HG03571 (cell line): ENCODE data around the gene IARS2.
"Not testable (repeated sequence)": the region's sequence is repeated elsewhere in the genome, so short reads cannot be mapped to it uniquely, and the experiment has no call there.

ENCODE experiments used
- ATAC-seq: cut with Tn5 transposase; IDR thresholded peaks from one replicate; pipeline ENCODE4 v1.9.1; 2021; ENCODE audit not compliant: unreplicated experiment

Gene IARS2

GRCh38 chr1:220094016-220094911 lies at the start of gene IARS2:
TSS of gene IARS2 (plus strand) at chr1:220094132. CDS start at chr1:220094217, 85 bp downstream.
- ATAC-seq = peak; percentile 60

- ATAC-seq = no peak
Observed at GRCh38 chr1:220044678-220045355, 49.1 kb upstream of the IARS2 start.

GRCh38 chr1:220045356-220046051 lies 48.4 kb upstream of the IARS2 start:
- no peak for ATAC-seq

GRCh38 chr1:220046052-220046930 lies 47.6 kb upstream of the IARS2 start, which contains the start of gene EPRS1:
TSS of gene EPRS1 (minus strand) at chr1:220046505. CDS start at chr1:220046388, 117 bp downstream.
- peak; percentile 99 for ATAC-seq

GRCh38 chr1:220056374-220056773 lies 37.6 kb upstream of the IARS2 start:
- ATAC-seq = no peak

GRCh38 chr1:220060876-220061275 lies 33.1 kb upstream of the IARS2 start:
- ATAC-seq = no peak

- no peak for ATAC-seq
Observed at GRCh38 chr1:220062629-220063028, 31.3 kb upstream of the IARS2 start.

- ATAC-seq = no peak
Observed at GRCh38 chr1:220067269-220068204, 26.4 kb upstream of the IARS2 start.

GRCh38 chr1:220076861-220077762 lies 16.8 kb upstream of the IARS2 start:
- ATAC-seq = no peak

- no peak for ATAC-seq
Observed at GRCh38 chr1:220077887-220078286, 16.0 kb upstream of the IARS2 start.

GRCh38 chr1:220084460-220084859 lies 9.5 kb upstream of the IARS2 start:
- ATAC-seq = no peak

GRCh38 chr1:220086261-220086686 lies 7.7 kb upstream of the IARS2 start:
- peak; percentile 48 for ATAC-seq

GRCh38 chr1:220089650-220090556 lies 4.0 kb upstream of the IARS2 start, which contains the start of gene BPNT1:
TSS of gene BPNT1 (minus strand) at chr1:220089788. CDS start at chr1:220079846, 9,942 bp downstream.
- peak; percentile 46 for ATAC-seq

GRCh38 chr1:220092694-220093093 lies 1.2 kb upstream of the IARS2 start:
- ATAC-seq = no peak

GRCh38 chr1:220093361-220094015 lies 444 bp upstream of the IARS2 start:
- ATAC-seq = peak; percentile 3

GRCh38 chr1:220099826-220100225 lies 5.9 kb downstream of the IARS2 start:
- no peak for ATAC-seq

- not testable (repeated sequence) for ATAC-seq
Observed at GRCh38 chr1:220110473-220110872, 16.5 kb downstream of the IARS2 start.
